PC-3 (cell line): ENCODE data around the gene NDUFAF8. TPM values are rescaled to one million over a fixed set of nuclear protein-coding genes. Genes with fewer than 3 reads are reported as not detected.
A peak's percentile ranks its signal among the peaks of the same experiment; 100 is the strongest.

ENCODE experiments used
- ATAC-seq: fragments of 200-7000 bp; cut with Tn5 transposase; 2 replicates; pipeline ENCODE4 v1.9.1; 2020; ENCODE audit warnings: mild to moderate bottlenecking, moderate library complexity
- BruUV-seq: library from RNA; stranded (reverse); fragments of 400-500 nt; replicated peaks from 2 replicates; lab custom pipeline; 2021; lab: Mats Ljungman, UMichigan
- CTCF ChIA-PET: fragments of 300-600 bp; sonication (Branson Sonifier 250); formaldehyde crosslinking; loops from one replicate; lab custom pipeline; 2022; ENCODE audit warnings: antibody characterized with exemption; lab: Charles Lee
- POLR2A ChIA-PET: fragments of 300-600 bp; sonication (Branson Sonifier 250); formaldehyde crosslinking; loops from one replicate; lab custom pipeline; 2022; ENCODE audit warnings: antibody characterized with exemption; ENCODE audit not compliant: unreplicated experiment; lab: Charles Lee
- DNase-seq: peaks from one replicate; pipeline ENCODE4 v3.0.0-alpha.2; 2015
- H2AFZ ChIP-seq: fragments of 300-600 bp; sonication (generic); 2 replicates; pipeline ENCODE4 v1.6.0; 2016; ENCODE audit warnings: antibody characterized with exemption, low read length
- H3F3A ChIP-seq: fragments of 300-600 bp; sonication (generic); one replicate; pipeline ENCODE4 v1.6.0; 2017; ENCODE audit warnings: antibody characterized with exemption, low read length, control low read depth, mild to moderate bottlenecking; ENCODE audit not compliant: unreplicated experiment
- H3K27ac ChIP-seq: fragments of 300-600 bp; sonication (generic); 2 replicates; pipeline ENCODE4 v1.5.1; 2016; ENCODE audit warnings: mild to moderate bottlenecking, low read length
- H3K27me3 ChIP-seq: fragments of 300-600 bp; sonication (generic); 2 replicates; pipeline ENCODE4 v1.6.1; 2016; ENCODE audit warnings: low read length, mixed read lengths
- H3K36me3 ChIP-seq: fragments of 300-600 bp; sonication (generic); 2 replicates; pipeline ENCODE4 v1.6.1; 2016; ENCODE audit warnings: low read depth, mixed run types, low read length, mixed read lengths
- H3K4me1 ChIP-seq: fragments of 300-600 bp; sonication (generic); 2 replicates; pipeline ENCODE4 v1.5.1; 2016; ENCODE audit warnings: low read length; ENCODE audit not compliant: insufficient read depth
- H3K4me2 ChIP-seq: fragments of 300-600 bp; sonication (generic); 2 replicates; pipeline ENCODE4 v1.6.0; 2016; ENCODE audit warnings: low read length
- H3K4me3 ChIP-seq: fragments of 300-600 bp; sonication (generic); 2 replicates; pipeline ENCODE4 v1.5.1; 2016; ENCODE audit warnings: mild to moderate bottlenecking, low read length, mixed read lengths
- H3K79me2 ChIP-seq: fragments of 300-600 bp; sonication (generic); 2 replicates; pipeline ENCODE4 v1.6.1; 2017; ENCODE audit warnings: low read length, mixed read lengths
- H3K9ac ChIP-seq: fragments of 300-600 bp; sonication (generic); 2 replicates; pipeline ENCODE4 v1.6.0; 2016; ENCODE audit warnings: mild to moderate bottlenecking, low read length
- H3K9me2 ChIP-seq: fragments of 300-600 bp; sonication (generic); replicated peaks from 2 replicates; pipeline ENCODE4 v1.6.1; 2016; ENCODE audit warnings: mixed run types, low read length, mixed read lengths
- H3K9me3 ChIP-seq: fragments of 300-600 bp; sonication (generic); 2 replicates; pipeline ENCODE4 v1.6.1; 2016; ENCODE audit warnings: low read length, mixed read lengths
- H4K20me1 ChIP-seq: fragments of 300-600 bp; sonication (generic); 2 replicates; pipeline ENCODE4 v1.6.1; 2016; ENCODE audit warnings: low read length, mixed read lengths
- EZH2 ChIP-seq: fragments of 300-600 bp; sonication (generic); IDR thresholded peaks from one replicate; pipeline ENCODE4 v1.6.1; 2017; ENCODE audit warnings: antibody characterized with exemption, mild to moderate bottlenecking, low read length; ENCODE audit not compliant: unreplicated experiment
- EZH2phosphoT487 ChIP-seq: fragments of 300-600 bp; sonication (generic); IDR thresholded peaks from 2 replicates; pipeline ENCODE4 v1.6.1; 2018; ENCODE audit warnings: mild to moderate bottlenecking, antibody characterized with exemption, low read length, borderline replicate concordance
- intact Hi-C: fragments of 100-400 bp; cut with micrococcal nuclease; formaldehyde crosslinking; loops from 2 replicates; pipeline ENCODE4 v1.9.0; 2023
- total RNA-seq: library from RNA; depleted of rRNA; stranded (reverse); fragments of >200 nt; gene quantifications from 2 replicates; pipeline ENCODE4 v1.2.3, GENCODE V29; 2014
- TF ChIP-seq, protein P1 (sequence below): fragments of 300-600 bp; sonication (generic); conservative IDR thresholded peaks from 2 replicates; pipeline ENCODE4 v1.5.1; 2017; ENCODE audit warnings: antibody characterized with exemption, low read depth, mild to moderate bottlenecking, low read length

NDUFAF8 gene
- total RNA-seq, 1 experiment from 2014 or later: 125 TPM

DNA sequence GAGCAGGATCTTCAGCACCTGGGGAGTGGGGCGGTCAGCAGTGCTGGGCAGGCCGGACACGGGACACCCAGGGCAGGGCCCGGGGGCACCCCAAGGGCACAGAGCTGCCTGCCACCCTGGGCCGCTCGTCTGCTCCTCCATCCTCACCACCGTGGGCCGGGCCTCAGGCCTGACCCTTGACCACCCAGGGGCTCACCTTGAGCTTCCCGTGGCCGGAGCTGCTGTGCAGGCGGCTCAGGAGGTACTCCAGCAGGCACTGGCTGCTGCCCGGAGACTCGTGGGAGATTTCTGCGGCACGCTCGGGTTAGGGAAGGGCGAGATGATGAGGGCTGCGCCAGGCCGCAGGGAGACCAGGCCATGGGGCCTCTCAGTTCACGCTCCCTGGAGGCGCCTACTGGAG, 2.3 kb upstream of the NDUFAF8 start:
- H3K4me1 ChIP-seq: peaks cover 18% of the 10 kb centered on the region; the same call in 1 of the 2 replicates
- no peaks in the 10 kb centered on the region for H3F3A ChIP-seq
- no peaks in the 10 kb centered on the region; the same call in 1 of the 2 replicates for H3K36me3 ChIP-seq
- BruUV-seq: no TSS peak
- no peak overlapping the region for H2AFZ ChIP-seq
- ChIA-PET CTCF (no interaction called here), POLR2A (no interaction called here)
- H3K27me3 ChIP-seq: no peaks in the 10 kb centered on the region
- no peak overlapping the region for H3K9ac ChIP-seq
- TF ChIP-seq EZH2 (no peak), EZH2phosphoT487 (no peak)
- TF ChIP-seq, protein P1, sequence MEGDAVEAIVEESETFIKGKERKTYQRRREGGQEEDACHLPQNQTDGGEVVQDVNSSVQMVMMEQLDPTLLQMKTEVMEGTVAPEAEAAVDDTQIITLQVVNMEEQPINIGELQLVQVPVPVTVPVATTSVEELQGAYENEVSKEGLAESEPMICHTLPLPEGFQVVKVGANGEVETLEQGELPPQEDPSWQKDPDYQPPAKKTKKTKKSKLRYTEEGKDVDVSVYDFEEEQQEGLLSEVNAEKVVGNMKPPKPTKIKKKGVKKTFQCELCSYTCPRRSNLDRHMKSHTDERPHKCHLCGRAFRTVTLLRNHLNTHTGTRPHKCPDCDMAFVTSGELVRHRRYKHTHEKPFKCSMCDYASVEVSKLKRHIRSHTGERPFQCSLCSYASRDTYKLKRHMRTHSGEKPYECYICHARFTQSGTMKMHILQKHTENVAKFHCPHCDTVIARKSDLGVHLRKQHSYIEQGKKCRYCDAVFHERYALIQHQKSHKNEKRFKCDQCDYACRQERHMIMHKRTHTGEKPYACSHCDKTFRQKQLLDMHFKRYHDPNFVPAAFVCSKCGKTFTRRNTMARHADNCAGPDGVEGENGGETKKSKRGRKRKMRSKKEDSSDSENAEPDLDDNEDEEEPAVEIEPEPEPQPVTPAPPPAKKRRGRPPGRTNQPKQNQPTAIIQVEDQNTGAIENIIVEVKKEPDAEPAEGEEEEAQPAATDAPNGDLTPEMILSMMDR: no peak
- no peaks in the 10 kb centered on the region for H3K9me3 ChIP-seq
- H4K20me1 ChIP-seq: no peaks in the 10 kb centered on the region
- no peak overlapping the region for H3K27ac ChIP-seq
- DNase-seq: no peak
- H3K9me2 ChIP-seq: no peaks in the 10 kb centered on the region
- H3K4me2 ChIP-seq: no peak overlapping the region
- ATAC-seq: no peak
- H3K79me2 ChIP-seq: peaks cover 42% of the 10 kb centered on the region
- intact Hi-C loops: no loop called here
- no peak overlapping the region for H3K4me3 ChIP-seq

DNA sequence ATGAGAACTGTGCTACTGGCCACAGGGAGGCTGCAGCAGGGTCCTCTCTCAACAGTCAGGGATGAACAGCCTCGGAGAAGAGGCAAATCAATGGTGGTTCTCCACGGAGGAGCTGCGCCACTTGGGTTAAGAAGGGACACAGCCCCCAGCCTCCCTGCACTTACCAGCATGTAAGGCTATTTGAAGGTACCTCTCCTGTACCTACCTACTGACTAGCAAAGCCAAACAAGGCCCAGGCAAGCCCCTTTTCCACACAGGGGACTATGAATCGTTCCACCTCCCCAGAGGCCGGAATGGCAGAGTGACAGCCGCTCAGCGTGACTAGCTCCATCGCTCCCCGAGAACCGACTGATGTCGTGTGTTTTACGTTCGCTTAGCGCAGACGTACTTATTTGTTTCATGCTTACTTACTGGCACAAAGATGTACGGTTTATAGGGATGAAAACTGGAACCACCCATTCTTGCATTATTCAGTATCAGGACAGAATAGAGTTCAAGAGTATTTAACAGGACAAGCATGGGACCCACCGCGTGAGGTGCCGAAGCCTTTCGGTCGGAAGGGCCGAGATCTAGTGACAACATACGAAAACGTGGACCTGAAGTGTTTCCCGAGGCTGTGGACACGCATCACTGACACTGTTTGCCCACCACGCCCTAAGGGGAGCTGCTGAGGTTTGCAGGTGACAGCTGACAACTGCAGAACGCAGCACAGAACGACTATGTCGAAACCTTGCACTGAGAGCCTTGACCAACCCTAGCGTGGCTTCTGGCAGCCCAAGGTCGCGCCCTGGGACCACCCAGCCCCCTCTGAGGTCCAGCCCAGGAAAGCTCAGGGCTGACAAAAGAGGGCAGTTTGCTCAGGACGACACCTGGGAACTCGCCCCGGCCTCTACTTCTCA, 1.3 kb upstream of the NDUFAF8 start:
- no peaks in the 10 kb centered on the region; the same call in 1 of the 2 replicates for H3K36me3 ChIP-seq
- H4K20me1 ChIP-seq: no peaks in the 10 kb centered on the region
- no peaks in the 10 kb centered on the region for H3K9me2 ChIP-seq
- H3K27ac ChIP-seq: no peak overlapping the region
- ATAC-seq (peak; percentile 3; the same call in 1 of the 2 replicates), DNase-seq (peak; percentile 36)
- TSS peak; percentile 54 for BruUV-seq
- peak overlapping the region; percentile 90 for H3K4me2 ChIP-seq
- H3K27me3 ChIP-seq: no peaks in the 10 kb centered on the region
- peak overlapping the region; percentile 79 for H2AFZ ChIP-seq
- TF ChIP-seq, protein P1: no peak
- no peak for TF ChIP-seq EZH2
- no peak for TF ChIP-seq EZH2phosphoT487
- no peaks in the 10 kb centered on the region for H3K9me3 ChIP-seq
- no peaks in the 10 kb centered on the region for H3F3A ChIP-seq
- peaks cover 45% of the 10 kb centered on the region for H3K79me2 ChIP-seq
- CTCF ChIA-PET: interaction anchor here (0.8 kb wide), 1 partner anchor 15 kb away, joined by 3 read pairs; the partner anchor contains the start of gene CEP131
- H3K4me3 ChIP-seq: peak overlapping the region; percentile 77
- peaks cover 18% of the 10 kb centered on the region; the same call in 1 of the 2 replicates for H3K4me1 ChIP-seq
- H3K9ac ChIP-seq: peak overlapping the region; percentile 80
- intact Hi-C loops: loop anchor here (1.0 kb wide), 1 partner anchor 15 kb away; no protein-coding TSS in a partner anchor
- POLR2A ChIA-PET: no interaction called here
